Fibroblast of skin of back (primary cell): ENCODE results near the gene NWD2.
"Not testable (repeated sequence)": the region's sequence is repeated elsewhere in the genome, so short reads cannot be mapped to it uniquely, and the experiment has no call there.

Experiments
- DNase-seq: peaks from one replicate; pipeline ENCODE4 v3.0.0-alpha.2; 2013

NWD2 gene

GRCh38 chr4:37473807-37474206 is 229.3 kb downstream of the NWD2 start:
- DNase-seq: no peak

- no peak for DNase-seq
These were observed 230.5 kb downstream of the NWD2 start for GRCh38 chr4:37475087-37475486.

- DNase-seq: no peak
These were observed 231.2 kb downstream of the NWD2 start for GRCh38 chr4:37475776-37476175.

- no peak for DNase-seq
These were observed 231.7 kb downstream of the NWD2 start for GRCh38 chr4:37476256-37476655.

GRCh38 chr4:37476691-37477090 is 232.1 kb downstream of the NWD2 start:
- no peak for DNase-seq

GRCh38 chr4:37477126-37477525 is 232.6 kb downstream of the NWD2 start:
- no peak for DNase-seq

- DNase-seq: no peak
These were observed 233.6 kb downstream of the NWD2 start for GRCh38 chr4:37478151-37478550.

- DNase-seq: no peak
These were observed 236.0 kb downstream of the NWD2 start for GRCh38 chr4:37480509-37480908.

GRCh38 chr4:37481547-37482122 is 237.1 kb downstream of the NWD2 start:
- no peak for DNase-seq

- no peak for DNase-seq
These were observed 237.8 kb downstream of the NWD2 start for GRCh38 chr4:37482236-37482913.

GRCh38 chr4:37483610-37484009 is 239.1 kb downstream of the NWD2 start:
- no peak for DNase-seq

- DNase-seq: no peak
These were observed 241.6 kb downstream of the NWD2 start for GRCh38 chr4:37486166-37486565.

GRCh38 chr4:37487668-37488067 is 243.1 kb downstream of the NWD2 start:
- DNase-seq: no peak

GRCh38 chr4:37489697-37490096 is 245.2 kb downstream of the NWD2 start:
- DNase-seq: no peak

- DNase-seq: no peak
These were observed 246.1 kb downstream of the NWD2 start for GRCh38 chr4:37490391-37491347.

GRCh38 chr4:37495353-37495752 is 250.8 kb downstream of the NWD2 start:
- DNase-seq: not testable (repeated sequence)
